ENCODE measurements around the gene SPACDR.

SPACDR gene

GRCh38 chr7:100486753-100487446 is 22.8 kb upstream of the SPACDR start:
- Histone ChIP-seq H3K4me1 (peaks cover 0 to 23% (median 11%) of the 10 kb centered on the region in 4 donors), H3K27me3 (peaks cover 0 to 36% of the 10 kb centered on the region in 2 donors), H3K4me3 (no peak overlapping the region), H3K36me3 (no peaks in the 10 kb centered on the region), H3K27ac (no peak overlapping the region), H3K9me3 (no peaks in the 10 kb centered on the region)
- TF ChIP-seq, protein P1, sequence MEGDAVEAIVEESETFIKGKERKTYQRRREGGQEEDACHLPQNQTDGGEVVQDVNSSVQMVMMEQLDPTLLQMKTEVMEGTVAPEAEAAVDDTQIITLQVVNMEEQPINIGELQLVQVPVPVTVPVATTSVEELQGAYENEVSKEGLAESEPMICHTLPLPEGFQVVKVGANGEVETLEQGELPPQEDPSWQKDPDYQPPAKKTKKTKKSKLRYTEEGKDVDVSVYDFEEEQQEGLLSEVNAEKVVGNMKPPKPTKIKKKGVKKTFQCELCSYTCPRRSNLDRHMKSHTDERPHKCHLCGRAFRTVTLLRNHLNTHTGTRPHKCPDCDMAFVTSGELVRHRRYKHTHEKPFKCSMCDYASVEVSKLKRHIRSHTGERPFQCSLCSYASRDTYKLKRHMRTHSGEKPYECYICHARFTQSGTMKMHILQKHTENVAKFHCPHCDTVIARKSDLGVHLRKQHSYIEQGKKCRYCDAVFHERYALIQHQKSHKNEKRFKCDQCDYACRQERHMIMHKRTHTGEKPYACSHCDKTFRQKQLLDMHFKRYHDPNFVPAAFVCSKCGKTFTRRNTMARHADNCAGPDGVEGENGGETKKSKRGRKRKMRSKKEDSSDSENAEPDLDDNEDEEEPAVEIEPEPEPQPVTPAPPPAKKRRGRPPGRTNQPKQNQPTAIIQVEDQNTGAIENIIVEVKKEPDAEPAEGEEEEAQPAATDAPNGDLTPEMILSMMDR (IDR thresholded peaks at IDR 0.05), result no peak
- DNase-seq, result no peak
- intact Hi-C loops (cut with DNase I; ENCODE audit: low total_unique reads), result no loop called here

DNA sequence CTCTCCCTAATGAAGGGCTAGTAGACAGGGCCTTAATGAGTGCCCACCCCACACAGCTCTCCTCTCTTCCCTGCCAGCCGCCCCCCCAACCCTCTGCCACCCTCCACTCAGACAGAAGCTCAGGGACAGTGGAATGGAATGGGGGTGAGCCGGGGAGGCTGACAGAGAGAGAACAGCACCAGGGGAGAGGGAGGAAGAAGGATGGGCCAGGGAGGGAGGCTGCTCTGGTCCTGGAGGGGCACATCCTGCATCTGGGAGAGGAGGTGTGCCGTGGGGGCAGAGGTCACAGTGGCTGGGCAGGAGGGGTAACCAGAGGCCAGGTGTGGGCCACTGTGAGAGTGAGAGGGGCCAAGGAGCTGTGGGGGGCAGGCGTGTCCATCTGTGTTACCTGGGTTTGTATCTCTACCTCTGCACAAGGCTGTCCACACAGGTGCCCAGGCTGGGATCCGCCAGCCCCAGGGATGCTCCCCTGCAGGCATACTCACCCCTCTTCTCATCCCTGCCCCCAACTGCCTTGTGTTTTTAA is 22.1 kb upstream of the SPACDR start:
- no peak overlapping the region for H3K27ac ChIP-seq
- no peak overlapping the region for H3K4me3 ChIP-seq
- peaks cover 0 to 33% of the 10 kb centered on the region in 2 donors for H3K27me3 ChIP-seq
- no peaks in the 10 kb centered on the region for H3K9me3 ChIP-seq
- TF ChIP-seq, protein P1 (IDR thresholded peaks at IDR 0.05), result no peak
- intact Hi-C loops (cut with DNase I; ENCODE audit: low total_unique reads), result no loop called here
- no peak for DNase-seq
- no peaks in the 10 kb centered on the region for H3K36me3 ChIP-seq
- H3K4me1 ChIP-seq, result peaks cover 0 to 23% (median 11%) of the 10 kb centered on the region in 4 donors

DNA sequence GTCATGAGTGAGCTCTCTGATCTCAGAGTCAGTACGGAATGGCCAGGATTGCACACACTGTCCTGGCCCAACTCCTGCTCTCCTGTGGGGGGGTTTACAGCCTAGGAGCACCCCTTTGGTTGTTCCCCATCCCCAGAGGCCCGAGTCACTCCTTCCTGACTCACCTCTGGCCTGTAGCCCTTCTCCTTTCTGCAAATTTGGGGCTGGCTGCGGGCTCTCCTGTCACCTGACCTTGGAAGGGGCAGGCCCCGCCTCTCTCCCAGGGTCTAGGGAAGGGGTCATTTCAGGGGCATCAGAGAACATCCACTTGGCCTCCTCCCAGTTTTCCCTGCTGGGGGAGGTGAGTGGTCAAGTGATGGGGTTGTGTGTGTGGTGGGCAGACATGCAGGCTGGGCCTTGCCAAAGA is 21.4 kb upstream of the SPACDR start:
- Histone ChIP-seq H3K27me3 (peaks cover 0 to 31% of the 10 kb centered on the region in 2 donors), H3K27ac (no peak overlapping the region), H3K4me1 (peaks cover 0 to 23% (median 11%) of the 10 kb centered on the region in 4 donors), H3K4me3 (no peak overlapping the region), H3K36me3 (no peaks in the 10 kb centered on the region), H3K9me3 (no peaks in the 10 kb centered on the region)
- intact Hi-C loops (cut with DNase I; ENCODE audit: low total_unique reads), result no loop called here
- no peak for DNase-seq
- TF ChIP-seq, protein P1 (IDR thresholded peaks at IDR 0.05), result no peak

- H3K36me3 ChIP-seq, result no peaks in the 10 kb centered on the region
- H3K4me1 ChIP-seq, result peaks cover 0 to 25% (median 12%) of the 10 kb centered on the region in 4 donors
- peaks cover 0 to 23% of the 10 kb centered on the region in 2 donors for H3K27me3 ChIP-seq
- intact Hi-C loops (cut with DNase I; ENCODE audit: low total_unique reads), result loop anchor here (5.0 kb wide), 1 partner anchor 208 kb away; the partner anchor contains the start of gene GIGYF1
- no peak overlapping the region for H3K4me3 ChIP-seq
- no peak for DNase-seq
- no peaks in the 10 kb centered on the region for H3K9me3 ChIP-seq
- TF ChIP-seq, protein P1 (IDR thresholded peaks at IDR 0.05), result no peak
- no peak overlapping the region for H3K27ac ChIP-seq
These were observed 20.6 kb upstream of the SPACDR start for GRCh38 chr7:100484673-100485045.

DNA sequence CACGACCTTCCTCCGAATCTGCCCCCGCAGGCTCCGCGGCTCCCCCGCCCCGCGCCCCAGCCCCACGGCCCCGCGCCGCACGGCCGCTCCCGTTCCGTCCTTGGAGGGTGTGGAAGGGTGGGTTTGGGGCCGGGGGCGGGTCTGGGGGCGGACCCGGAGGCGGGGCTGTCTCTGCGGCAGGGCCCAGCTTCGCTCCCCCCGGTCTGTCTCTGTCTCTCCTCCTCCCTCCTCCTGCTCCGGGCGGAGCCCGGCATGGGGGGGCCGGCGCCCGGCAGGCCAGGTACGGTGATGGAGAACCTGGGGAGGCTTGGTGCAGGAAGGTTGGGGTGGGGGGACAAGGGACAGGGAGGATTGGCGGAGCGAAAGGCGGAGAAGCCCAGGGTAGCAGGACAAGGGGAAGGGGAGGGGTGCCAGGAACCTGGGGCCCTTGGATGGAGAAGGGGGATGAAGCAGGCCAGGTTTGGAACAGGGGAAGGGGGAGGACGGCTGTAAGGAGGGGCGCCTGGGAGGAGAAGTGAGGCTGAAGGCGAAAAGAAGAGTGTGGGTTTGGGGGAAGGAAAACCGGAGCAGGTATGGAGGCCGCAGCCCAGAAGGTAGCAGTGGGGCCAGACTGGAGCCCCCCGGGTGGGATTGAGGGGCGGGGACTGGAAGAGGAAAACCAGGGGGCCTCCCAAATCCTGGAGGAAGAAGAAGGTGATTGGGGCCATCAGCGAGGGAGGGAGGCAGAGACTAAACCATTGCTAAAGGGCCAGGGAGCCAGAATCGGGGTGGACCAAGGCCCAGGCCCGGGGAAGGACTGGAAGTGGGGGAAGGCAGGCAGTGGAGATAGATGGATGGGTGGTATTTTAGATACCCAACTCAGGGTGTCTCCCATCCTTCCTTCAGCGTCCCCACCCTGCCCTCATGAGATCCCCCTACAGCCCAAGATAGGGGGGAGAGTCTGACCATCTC is 19.9 kb upstream of the SPACDR start, which contains the start of gene NYAP1:
Gene NYAP1, plus strand, starts transcription at position 206 of the 951 bp plus-strand sequence. CDS start 1,385 bp downstream, outside the sequence.
- Histone ChIP-seq H3K4me1 (peaks cover 0 to 31% (median 17%) of the 10 kb centered on the region in 4 donors), H3K27me3 (peaks cover 0 to 18% of the 10 kb centered on the region in 2 donors), H3K27ac (no peak within 1 kb of the TSS), H3K4me3 (peak within 1 kb of the TSS; percentile 40 to 57), H3K36me3 (no peaks in the 10 kb centered on the region), H3K9me3 (no peaks in the 10 kb centered on the region)
- TF ChIP-seq, protein P1 (IDR thresholded peaks at IDR 0.05), result no peak
- no peak for DNase-seq
- intact Hi-C loops (cut with DNase I; ENCODE audit: low total_unique reads), result loop anchor here (5.0 kb wide), 1 partner anchor 208 kb away; the partner anchor contains the start of gene GIGYF1

Data from tibial artery (tissue), 4 donors.